K562 (cell line): ENCODE measurements around the gene PRKCSH. TPM values are rescaled to one million over a fixed set of nuclear protein-coding genes. Genes with fewer than 3 reads are reported as not detected.

Experiments used
- ETS2 ChIP-seq: IDR thresholded peaks from 2 replicates; pipeline ENCODE4 v1.6.1; 2016; ENCODE audit warnings: borderline replicate concordance, missing genetic modification characterization, mild to moderate bottlenecking, moderate library complexity, missing compliant biosample characterization; ENCODE audit not compliant: poor library complexity, severe bottlenecking
- ETV5 ChIP-seq: sonication (generic); formaldehyde crosslinking; IDR thresholded peaks from 2 replicates; pipeline ENCODE4 v1.4.0; 2020; ENCODE audit warnings: low read depth, mild to moderate bottlenecking, missing genetic modification reagents
- FOSL1 ChIP-seq: fragments of 200-800 bp; sonication (Bioruptor generic); conservative IDR thresholded peaks from 2 replicates; pipeline ENCODE4 v1.6.1; 2016; ENCODE audit warnings: missing genetic modification characterization, missing compliant biosample characterization
- NCOA2 ChIP-seq, 2 experiments: fragments of 450-650 bp; IDR thresholded peaks; 2 replicates each; pipeline ENCODE4 v1.6.1; 2018; ENCODE audit warnings: mild to moderate bottlenecking in 2 of 2, moderate library complexity in 1 of 2; ENCODE audit not compliant: partially characterized antibody in 2 of 2
- RNF2 ChIP-seq: sonication (generic); IDR thresholded peaks from 2 replicates; pipeline ENCODE4 v1.6.1; 2016
- SRSF9 ChIP-seq: fragments of 200-400 bp; formaldehyde crosslinking; IDR thresholded peaks from 2 replicates; pipeline ENCODE4 v1.6.1; 2017; ENCODE audit warnings: low read depth, low read length, borderline replicate concordance
- TAF1 ChIP-seq: IDR thresholded peaks from 2 replicates; pipeline ENCODE4 v1.6.1; 2011; ENCODE audit warnings: mild to moderate bottlenecking, low read length, moderate library complexity; ENCODE audit not compliant: insufficient read depth, control insufficient read depth, severe bottlenecking; ENCODE audit errors: extremely low read depth
- TFE3 ChIP-seq: fragments of 450-650 bp; formaldehyde crosslinking; IDR thresholded peaks from 2 replicates; pipeline ENCODE4 v1.4.0; 2020; ENCODE audit warnings: mild to moderate bottlenecking, mixed read lengths
- TSHZ1 ChIP-seq: fragments of 250-450 bp; sonication (Bioruptor Pico); IDR thresholded peaks from 2 replicates; pipeline ENCODE4 v1.4.0; 2020; ENCODE audit warnings: mild to moderate bottlenecking, moderate library complexity
- U2AF1 ChIP-seq: fragments of 200-400 bp; formaldehyde crosslinking; optimal IDR thresholded peaks from 2 replicates; pipeline ENCODE3; 2017; ENCODE audit warnings: mild to moderate bottlenecking, low read depth, low read length, moderate library complexity
- ZNF197 ChIP-seq: fragments of 200-800 bp; sonication (Bioruptor generic); IDR thresholded peaks from 2 replicates; pipeline ENCODE4 v1.6.1; 2016; ENCODE audit warnings: low read depth, missing genetic modification characterization, missing compliant biosample characterization
- ZNF354B ChIP-seq: fragments of 250-450 bp; sonication (Bioruptor Pico); IDR thresholded peaks from 2 replicates; pipeline ENCODE4 v1.4.0; 2020
- ZNF551 ChIP-seq: fragments of 250-450 bp; sonication (Bioruptor Pico); IDR thresholded peaks from 2 replicates; pipeline ENCODE4 v1.5.0; 2021; ENCODE audit warnings: mild to moderate bottlenecking, moderate library complexity
- ZNF766 ChIP-seq: fragments of 200-800 bp; sonication (Bioruptor generic); conservative IDR thresholded peaks from 2 replicates; pipeline ENCODE4 v1.6.1; 2016; ENCODE audit warnings: missing genetic modification characterization, missing compliant biosample characterization
- ZNF780A ChIP-seq: fragments of 250-450 bp; sonication (Bioruptor Pico); IDR thresholded peaks from 2 replicates; pipeline ENCODE4 v1.5.0; 2021; ENCODE audit warnings: mild to moderate bottlenecking
- polyA plus RNA-seq, 8 experiments: library from polyadenylated mRNA; depleted of rRNA in 4 of 8; stranded (reverse) in 5 of 8; unstranded in 3 of 8; fragments of >200 nt; fragmentation: Nextera tagmentation in 2 of 8; fragmentation: Illumina TruSeq in 1 of 8; extraction: Ambion mirVana in 2 of 8; extraction: Trizol in 1 of 8; gene quantifications; 2 replicates each; pipeline versions ENCODE4 v1.2.1 to v1.2.3, GENCODE V29; 2011 to 2014; ENCODE audit warnings: inconsistent platforms in 1 of 8, missing spikeins in 1 of 8
- total RNA-seq, 7 experiments: library from RNA; depleted of rRNA in 6 of 7; stranded (reverse); fragments of >200 nt in 6 of 7; fragmentation: Illumina TruSeq in 2 of 7; extraction: Trizol in 2 of 7; gene quantifications; 2 replicates each; pipeline versions ENCODE4 v1.2.1 to v1.2.3, GENCODE V29; 2011 to 2021; ENCODE audit warnings: low replicate concordance in 1 of 7
- TF ChIP-seq, protein P1 (sequence below): fragments of 150-350 bp; conservative IDR thresholded peaks from 2 replicates; pipeline ENCODE4 v1.6.1; 2014; ENCODE audit warnings: low read length
- TF ChIP-seq, protein P2 (sequence below): fragments of 250-450 bp; sonication (Bioruptor Pico); IDR thresholded peaks from 2 replicates; pipeline ENCODE4 v1.5.0; 2021; ENCODE audit warnings: mild to moderate bottlenecking, borderline replicate concordance

The PRKCSH gene
- total and polyA plus RNA-seq, 9 of the 15 experiments (the other 6 are each of a cell fraction or from before 2014, with no cell fraction given), result 2.3 to 297 (median 48.1) TPM

GRCh38 chr19:11496391-11497163 lies 61.1 kb downstream of the PRKCSH start (continued):
- TF ChIP-seq TSHZ1 (CRISPR knock-in tag), result no peak
- peak; percentile 92 for TF ChIP-seq FOSL1
- no peak for TF ChIP-seq ZNF551 (CRISPR knock-in tag)
- no peak for TF ChIP-seq ZNF766 (CRISPR knock-in tag)
- no peak for TF ChIP-seq RNF2
- no peak for TF ChIP-seq U2AF1
- TF ChIP-seq, protein P1, sequence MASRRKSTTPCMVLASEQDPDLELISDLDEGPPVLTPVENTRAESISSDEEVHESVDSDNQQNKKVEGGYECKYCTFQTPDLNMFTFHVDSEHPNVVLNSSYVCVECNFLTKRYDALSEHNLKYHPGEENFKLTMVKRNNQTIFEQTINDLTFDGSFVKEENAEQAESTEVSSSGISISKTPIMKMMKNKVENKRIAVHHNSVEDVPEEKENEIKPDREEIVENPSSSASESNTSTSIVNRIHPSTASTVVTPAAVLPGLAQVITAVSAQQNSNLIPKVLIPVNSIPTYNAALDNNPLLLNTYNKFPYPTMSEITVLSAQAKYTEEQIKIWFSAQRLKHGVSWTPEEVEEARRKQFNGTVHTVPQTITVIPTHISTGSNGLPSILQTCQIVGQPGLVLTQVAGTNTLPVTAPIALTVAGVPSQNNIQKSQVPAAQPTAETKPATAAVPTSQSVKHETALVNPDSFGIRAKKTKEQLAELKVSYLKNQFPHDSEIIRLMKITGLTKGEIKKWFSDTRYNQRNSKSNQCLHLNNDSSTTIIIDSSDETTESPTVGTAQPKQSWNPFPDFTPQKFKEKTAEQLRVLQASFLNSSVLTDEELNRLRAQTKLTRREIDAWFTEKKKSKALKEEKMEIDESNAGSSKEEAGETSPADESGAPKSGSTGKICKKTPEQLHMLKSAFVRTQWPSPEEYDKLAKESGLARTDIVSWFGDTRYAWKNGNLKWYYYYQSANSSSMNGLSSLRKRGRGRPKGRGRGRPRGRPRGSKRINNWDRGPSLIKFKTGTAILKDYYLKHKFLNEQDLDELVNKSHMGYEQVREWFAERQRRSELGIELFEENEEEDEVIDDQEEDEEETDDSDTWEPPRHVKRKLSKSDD, result no peak
- no peak for TF ChIP-seq NCOA2 (IDR thresholded peaks at IDR 0.05; ENCODE audit: partially characterized antibody in 2 of 2)
- TF ChIP-seq SRSF9, result no peak
- TF ChIP-seq ZNF197 (CRISPR knock-in tag), result no peak
- TF ChIP-seq TFE3 (CRISPR knock-in tag), result no peak
- no peak for TF ChIP-seq TAF1
- TF ChIP-seq ETV5 (CRISPR knock-in tag), result no peak
- no peak for TF ChIP-seq ZNF780A (CRISPR knock-in tag)
- TF ChIP-seq, protein P2, sequence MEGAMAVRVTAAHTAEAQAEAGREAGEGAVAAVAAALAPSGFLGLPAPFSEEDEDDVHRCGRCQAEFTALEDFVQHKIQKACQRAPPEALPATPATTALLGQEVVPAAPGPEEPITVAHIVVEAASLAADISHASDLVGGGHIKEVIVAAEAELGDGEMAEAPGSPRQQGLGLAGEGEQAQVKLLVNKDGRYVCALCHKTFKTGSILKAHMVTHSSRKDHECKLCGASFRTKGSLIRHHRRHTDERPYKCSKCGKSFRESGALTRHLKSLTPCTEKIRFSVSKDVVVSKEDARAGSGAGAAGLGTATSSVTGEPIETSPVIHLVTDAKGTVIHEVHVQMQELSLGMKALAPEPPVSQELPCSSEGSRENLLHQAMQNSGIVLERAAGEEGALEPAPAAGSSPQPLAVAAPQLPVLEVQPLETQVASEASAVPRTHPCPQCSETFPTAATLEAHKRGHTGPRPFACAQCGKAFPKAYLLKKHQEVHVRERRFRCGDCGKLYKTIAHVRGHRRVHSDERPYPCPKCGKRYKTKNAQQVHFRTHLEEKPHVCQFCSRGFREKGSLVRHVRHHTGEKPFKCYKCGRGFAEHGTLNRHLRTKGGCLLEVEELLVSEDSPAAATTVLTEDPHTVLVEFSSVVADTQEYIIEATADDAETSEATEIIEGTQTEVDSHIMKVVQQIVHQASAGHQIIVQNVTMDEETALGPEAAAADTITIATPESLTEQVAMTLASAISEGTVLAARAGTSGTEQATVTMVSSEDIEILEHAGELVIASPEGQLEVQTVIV (CRISPR knock-in tag), result no peak
- TF ChIP-seq ETS2 (tag), result no peak
- TF ChIP-seq ZNF354B (CRISPR knock-in tag), result no peak
